ENCODE measurements around the gene CDH13. TPM values are rescaled to one million over a fixed set of nuclear protein-coding genes. Genes with fewer than 3 reads are reported as not detected.

The CDH13 gene
- total RNA-seq, 1 donor from 2014 or later, result 45.1 TPM

DNA sequence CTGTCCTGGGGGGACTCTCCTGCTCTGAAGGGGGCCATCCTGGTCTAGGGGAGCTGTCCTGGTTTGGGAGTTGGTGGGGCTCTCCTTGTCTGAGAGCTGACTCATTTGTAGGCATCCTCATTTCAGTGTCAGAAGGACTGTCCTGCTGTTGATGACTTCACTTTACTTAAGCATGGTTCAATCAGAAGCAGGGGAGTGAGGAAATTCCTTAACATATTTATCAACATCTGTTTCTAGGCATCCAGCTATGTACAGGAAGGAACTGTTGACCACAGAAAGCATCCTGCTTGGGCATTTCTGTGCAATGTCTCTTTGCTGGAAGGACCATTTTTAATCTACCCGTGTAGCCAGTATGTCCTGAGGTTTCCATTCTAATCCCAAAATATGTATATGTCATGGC, 678.3 kb downstream of the CDH13 start:
- no peaks in the 10 kb centered on the region for H3K27me3 Mint-ChIP-seq (ENCODE audit: low read depth)
- DNase-seq (ENCODE audit: low spot score), result no peak
- H3K4me1 Mint-ChIP-seq (ENCODE audit: low read depth), result peaks cover 51% of the 10 kb centered on the region
- H3K27ac Mint-ChIP-seq (ENCODE audit: unreplicated experiment), result peak overlapping the region; percentile 45
- H3K9me3 Mint-ChIP-seq (ENCODE audit: low read depth), result no peaks in the 10 kb centered on the region
- H3K36me3 Mint-ChIP-seq (ENCODE audit: low read depth), result no peaks in the 10 kb centered on the region
- TF ChIP-seq CTCF (IDR thresholded peaks at IDR 0.05), result no peak
- H3K4me3 Mint-ChIP-seq (ENCODE audit: unreplicated experiment), result no peak overlapping the region

- Mint-ChIP-seq H3K9me3 (ENCODE audit: low read depth) (no peaks in the 10 kb centered on the region), H3K27ac (ENCODE audit: unreplicated experiment) (no peak overlapping the region), H3K4me3 (ENCODE audit: unreplicated experiment) (no peak overlapping the region), H3K36me3 (ENCODE audit: low read depth) (no peaks in the 10 kb centered on the region), H3K27me3 (ENCODE audit: low read depth) (no peaks in the 10 kb centered on the region), H3K4me1 (ENCODE audit: low read depth) (peaks cover 35% of the 10 kb centered on the region)
- no peak for TF ChIP-seq CTCF (IDR thresholded peaks at IDR 0.05)
- no peak for DNase-seq (ENCODE audit: low spot score)
These were observed 680.3 kb downstream of the CDH13 start for GRCh38 chr16:83306961-83307593.

DNA sequence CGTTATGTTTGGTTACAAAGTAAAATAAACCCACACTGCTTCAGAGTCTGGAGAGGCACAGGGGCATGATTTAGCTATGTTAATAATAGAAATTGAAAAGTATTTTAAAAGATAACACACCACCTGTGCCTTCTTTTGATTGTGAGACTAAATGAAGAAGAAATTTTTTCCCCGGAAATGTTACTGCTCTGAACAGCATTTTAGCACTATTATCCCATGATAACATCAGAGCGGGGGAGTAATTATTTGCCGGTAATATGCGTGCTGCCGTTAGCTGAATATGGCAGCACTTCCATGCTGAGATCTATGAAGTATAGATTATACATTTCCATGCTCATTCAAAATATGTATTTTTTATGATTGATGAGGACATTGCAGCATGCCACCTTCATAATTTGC, 680.8 kb downstream of the CDH13 start:
- Mint-ChIP-seq H3K27ac (ENCODE audit: unreplicated experiment) (no peak overlapping the region), H3K36me3 (ENCODE audit: low read depth) (no peaks in the 10 kb centered on the region), H3K4me1 (ENCODE audit: low read depth) (peaks cover 31% of the 10 kb centered on the region), H3K9me3 (ENCODE audit: low read depth) (no peaks in the 10 kb centered on the region), H3K4me3 (ENCODE audit: unreplicated experiment) (no peak overlapping the region), H3K27me3 (ENCODE audit: low read depth) (no peaks in the 10 kb centered on the region)
- TF ChIP-seq CTCF (IDR thresholded peaks at IDR 0.05), result no peak
- DNase-seq (ENCODE audit: low spot score), result no peak

DNA sequence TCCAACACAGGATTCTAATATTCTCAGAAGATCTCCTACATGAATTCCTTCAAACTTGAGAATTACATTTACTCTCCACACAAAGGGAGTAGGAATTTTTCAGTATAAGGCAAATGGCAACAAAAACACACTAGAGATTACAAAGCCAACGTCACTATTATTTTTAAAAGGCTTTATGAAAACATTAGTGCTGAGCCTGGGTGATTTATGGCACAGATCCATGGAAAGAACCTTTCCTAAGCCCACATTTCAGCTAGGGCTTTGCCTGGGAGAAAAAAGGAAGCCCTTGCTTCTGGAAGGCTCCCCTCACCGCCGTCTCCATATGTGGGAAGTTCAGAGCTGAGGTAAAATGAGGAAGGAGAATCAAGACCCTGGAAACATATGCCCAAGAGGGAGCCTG, 681.6 kb downstream of the CDH13 start:
- no peak for DNase-seq (ENCODE audit: low spot score)
- H3K4me1 Mint-ChIP-seq (ENCODE audit: low read depth), result peaks cover 31% of the 10 kb centered on the region
- H3K27ac Mint-ChIP-seq (ENCODE audit: unreplicated experiment), result peak overlapping the region; percentile 49
- H3K36me3 Mint-ChIP-seq (ENCODE audit: low read depth), result no peaks in the 10 kb centered on the region
- H3K9me3 Mint-ChIP-seq (ENCODE audit: low read depth), result no peaks in the 10 kb centered on the region
- no peak for TF ChIP-seq CTCF (IDR thresholded peaks at IDR 0.05)
- H3K4me3 Mint-ChIP-seq (ENCODE audit: unreplicated experiment), result no peak overlapping the region
- H3K27me3 Mint-ChIP-seq (ENCODE audit: low read depth), result no peaks in the 10 kb centered on the region

DNA sequence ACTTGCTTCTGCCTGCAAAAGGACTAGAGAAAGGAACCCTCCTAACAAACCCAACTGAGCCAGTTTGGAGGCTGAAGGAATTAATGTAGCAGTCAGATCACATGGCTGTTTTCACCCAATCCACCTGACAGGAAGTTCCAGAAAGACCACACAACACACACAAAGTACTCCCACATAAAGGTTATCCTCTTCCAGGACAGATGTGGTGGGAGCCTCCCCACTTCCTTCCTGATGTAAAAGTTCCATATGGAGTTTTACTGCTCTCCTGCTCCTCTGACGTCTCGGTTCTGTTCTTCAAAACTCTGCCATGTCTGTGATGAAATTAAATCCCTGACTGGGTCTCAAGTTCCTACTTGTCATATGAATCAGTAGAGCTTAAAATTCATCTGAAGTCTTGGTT, 684.0 kb downstream of the CDH13 start:
- Mint-ChIP-seq H3K4me1 (ENCODE audit: low read depth) (peaks cover 22% of the 10 kb centered on the region), H3K27ac (ENCODE audit: unreplicated experiment) (no peak overlapping the region), H3K9me3 (ENCODE audit: low read depth) (no peaks in the 10 kb centered on the region), H3K4me3 (ENCODE audit: unreplicated experiment) (no peak overlapping the region), H3K27me3 (ENCODE audit: low read depth) (no peaks in the 10 kb centered on the region), H3K36me3 (ENCODE audit: low read depth) (no peaks in the 10 kb centered on the region)
- no peak for DNase-seq (ENCODE audit: low spot score)
- TF ChIP-seq CTCF (IDR thresholded peaks at IDR 0.05), result no peak
